Non-pigmented ciliary epithelial cell (primary cell): ENCODE measurements around the gene TCF25.
"Not testable (repeated sequence)": the region's sequence is repeated elsewhere in the genome, so short reads cannot be mapped to it uniquely, and the experiment has no call there.

ENCODE experiments used
- DNase-seq: peaks from one replicate; pipeline ENCODE4 v3.0.0-alpha.2; 2010; ENCODE audit warnings: low read depth

TCF25 gene

GRCh38 chr16:89905511-89906139, 32.2 kb downstream of the TCF25 start:
- DNase-seq: no peak

- no peak for DNase-seq
These were observed 33.0 kb downstream of the TCF25 start for GRCh38 chr16:89906140-89907025.

GRCh38 chr16:89907055-89907814, 33.8 kb downstream of the TCF25 start:
- no peak for DNase-seq

GRCh38 chr16:89908236-89908635, 34.8 kb downstream of the TCF25 start:
- no peak for DNase-seq

- no peak for DNase-seq
These were observed 36.7 kb downstream of the TCF25 start for GRCh38 chr16:89909777-89910716.

GRCh38 chr16:89910717-89911354, 37.4 kb downstream of the TCF25 start:
- DNase-seq: no peak

GRCh38 chr16:89911375-89911774, 38.0 kb downstream of the TCF25 start:
- DNase-seq: no peak

GRCh38 chr16:89912143-89912542, 38.8 kb downstream of the TCF25 start:
- DNase-seq: no peak

- no peak for DNase-seq
These were observed 39.2 kb downstream of the TCF25 start for GRCh38 chr16:89912627-89913026.

- no peak for DNase-seq
These were observed 40.3 kb downstream of the TCF25 start for GRCh38 chr16:89913408-89914387.

- DNase-seq: not testable (repeated sequence)
These were observed 41.4 kb downstream of the TCF25 start for GRCh38 chr16:89914642-89915285.

GRCh38 chr16:89915303-89916232, 42.2 kb downstream of the TCF25 start:
- no peak for DNase-seq

GRCh38 chr16:89917773-89918452, 44.5 kb downstream of the TCF25 start:
- no peak for DNase-seq

GRCh38 chr16:89918453-89919347, 45.3 kb downstream of the TCF25 start, which contains the start of gene MC1R:
Gene MC1R (plus strand): TSS chr16:89918862. CDS start chr16:89919259, 397 bp downstream.
- no peak for DNase-seq

- no peak for DNase-seq
These were observed 46.4 kb downstream of the TCF25 start for GRCh38 chr16:89919535-89920406.
